ENCODE measurements around the gene HDAC9. TPM values are rescaled to one million over a fixed set of nuclear protein-coding genes. Genes with fewer than 3 reads are reported as not detected.

HDAC9 gene
- total RNA-seq, 1 donor from 2014 or later, result 28.6 TPM

GRCh38 chr7:18509481-18509880 lies 13.9 kb downstream of the HDAC9 start:
- no peak overlapping the region for H3K4me3 Mint-ChIP-seq
- no peak overlapping the region for H3K27ac Mint-ChIP-seq
- Histone ChIP-seq H2AFZ (replicated peaks) (no peak overlapping the region), H4K20me1 (ENCODE audit: low read depth) (no peaks in the 10 kb centered on the region), H3K4me1 (peaks cover 7% of the 10 kb centered on the region), H3K4me2 (no peak overlapping the region), H3F3A (ENCODE audit: low read depth) (peaks cover 3% of the 10 kb centered on the region), H3K9ac (no peak overlapping the region), H3K27me3 (no peaks in the 10 kb centered on the region), H3K36me3 (no peaks in the 10 kb centered on the region), H3K27ac (no peak overlapping the region), H3K9me3 (ENCODE audit: low read depth) (no peaks in the 10 kb centered on the region), H3K79me2 (ENCODE audit: low read depth) (no peaks in the 10 kb centered on the region), H3K4me3 (no peak overlapping the region)
- peaks cover 4% of the 10 kb centered on the region for H3K9me3 Mint-ChIP-seq
- no peaks in the 10 kb centered on the region for H3K36me3 Mint-ChIP-seq
- H3K4me1 Mint-ChIP-seq, result peaks cover 11% of the 10 kb centered on the region
- TF ChIP-seq EZH2phosphoT487 (IDR thresholded peaks at IDR 0.05) (no peak), EZH2 (IDR thresholded peaks at IDR 0.05) (no peak), CTCF (IDR thresholded peaks at IDR 0.05) (no peak)
- DNase-seq (ENCODE audit: low spot score), result no peak
- H3K27me3 Mint-ChIP-seq (ENCODE audit: insufficient read depth, low read depth), result no peaks in the 10 kb centered on the region

- Mint-ChIP-seq H3K4me1 (peaks cover 11% of the 10 kb centered on the region), H3K36me3 (no peaks in the 10 kb centered on the region), H3K9me3 (peaks cover 4% of the 10 kb centered on the region), H3K27ac (no peak overlapping the region), H3K4me3 (no peak overlapping the region), H3K27me3 (ENCODE audit: insufficient read depth, low read depth) (no peaks in the 10 kb centered on the region)
- DNase-seq (ENCODE audit: low spot score), result no peak
- H3K27me3 ChIP-seq, result no peaks in the 10 kb centered on the region
- no peak overlapping the region for H3K27ac ChIP-seq
- no peak overlapping the region for H3K9ac ChIP-seq
- H3K4me2 ChIP-seq, result no peak overlapping the region
- H3K36me3 ChIP-seq, result no peaks in the 10 kb centered on the region
- peaks cover 13% of the 10 kb centered on the region for H3K4me1 ChIP-seq
- no peak overlapping the region for H3K4me3 ChIP-seq
- H3K9me3 ChIP-seq (ENCODE audit: low read depth), result no peaks in the 10 kb centered on the region
- no peaks in the 10 kb centered on the region for H4K20me1 ChIP-seq (ENCODE audit: low read depth)
- H3K79me2 ChIP-seq (ENCODE audit: low read depth), result no peaks in the 10 kb centered on the region
- TF ChIP-seq EZH2 (IDR thresholded peaks at IDR 0.05) (no peak), CTCF (IDR thresholded peaks at IDR 0.05) (no peak), EZH2phosphoT487 (IDR thresholded peaks at IDR 0.05) (no peak)
- no peak overlapping the region for H2AFZ ChIP-seq (replicated peaks)
- peaks cover 3% of the 10 kb centered on the region for H3F3A ChIP-seq (ENCODE audit: low read depth)
Measured at GRCh38 chr7:18511351-18512140, 16.0 kb downstream of the HDAC9 start.

DNA sequence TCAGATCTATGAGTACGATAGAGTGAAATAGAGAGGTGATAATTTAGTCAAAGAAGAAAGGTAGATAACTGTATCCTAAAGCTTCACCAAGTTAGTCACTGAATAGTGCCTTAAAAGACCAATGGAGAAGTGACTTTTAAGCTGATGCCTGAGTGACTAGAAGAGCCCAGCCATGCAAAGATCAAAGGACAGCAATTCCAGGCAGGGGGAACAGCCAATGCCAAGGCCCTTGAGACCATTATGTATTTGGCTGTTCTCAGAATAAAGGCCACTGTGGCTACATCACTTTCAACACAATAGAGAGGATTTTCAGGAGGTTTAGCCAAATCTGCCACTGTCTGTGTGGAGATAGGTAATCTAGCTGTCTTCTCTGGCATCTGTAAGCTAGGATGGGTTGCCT lies 17.8 kb downstream of the HDAC9 start:
- H3K4me1 ChIP-seq, result peaks cover 13% of the 10 kb centered on the region
- H3K4me3 ChIP-seq, result no peak overlapping the region
- H4K20me1 ChIP-seq (ENCODE audit: low read depth), result no peaks in the 10 kb centered on the region
- H3K27ac ChIP-seq, result no peak overlapping the region
- no peaks in the 10 kb centered on the region for H3K27me3 ChIP-seq
- Mint-ChIP-seq H3K4me1 (peaks cover 11% of the 10 kb centered on the region), H3K36me3 (no peaks in the 10 kb centered on the region), H3K27me3 (ENCODE audit: insufficient read depth, low read depth) (no peaks in the 10 kb centered on the region), H3K27ac (no peak overlapping the region), H3K9me3 (no peaks in the 10 kb centered on the region), H3K4me3 (no peak overlapping the region)
- peaks cover 3% of the 10 kb centered on the region for H3F3A ChIP-seq (ENCODE audit: low read depth)
- no peak overlapping the region for H2AFZ ChIP-seq (replicated peaks)
- H3K4me2 ChIP-seq, result no peak overlapping the region
- TF ChIP-seq EZH2 (IDR thresholded peaks at IDR 0.05) (no peak), CTCF (IDR thresholded peaks at IDR 0.05) (no peak), EZH2phosphoT487 (IDR thresholded peaks at IDR 0.05) (no peak)
- H3K9me3 ChIP-seq (ENCODE audit: low read depth), result no peaks in the 10 kb centered on the region
- H3K79me2 ChIP-seq (ENCODE audit: low read depth), result no peaks in the 10 kb centered on the region
- DNase-seq (ENCODE audit: low spot score), result no peak
- no peak overlapping the region for H3K9ac ChIP-seq
- no peaks in the 10 kb centered on the region for H3K36me3 ChIP-seq
